Heart left ventricle (tissue), 13 donors: Measurements from ENCODE around the gene LPCAT1.

Experiments
- POLR2A ChIP-seq, 2 donors: fragments of 450-650 bp; IDR thresholded peaks; one replicate each; pipeline ENCODE4 v1.6.1; 2017; ENCODE audit warnings: antibody characterized with exemption in 2 of 2, mild to moderate bottlenecking in 2 of 2, moderate library complexity in 2 of 2
- TF ChIP-seq, protein P1 (sequence below), 12 donors: fragments of 200-600 bp; sonication (generic) in 4 of 12; IDR thresholded peaks; one replicate each; pipeline versions ENCODE4 v1.5.0 to v1.8.0; 2018 to 2022; ENCODE audit warnings: antibody characterized with exemption in 12 of 12, mild to moderate bottlenecking in 5 of 12
- donor health status: ischemic (EF 13 %, LVEDD 7.1; RV severe dilation, severe dysfunction).
- donor health status: DM: no; HTN: yes; CAD: no.
- donor health status: DM: no; HTN: no; CAD: no.
- donor health status: ischemic (EF 25% LVEDD 6.9; RV normal size, moderate dysfunction).
- donor health status: ischemic (EF 25% LVEDD 5.7; RV mildly dilated, moderate dysfunction).
- donor health status: ischemic (EF 35%, LVEDD 5.7; RV mildly dilated, moderate dysfunction).
- donor health status: nonischemic (EF 11% LVEDD 7.7; RV severe dilation, severe dysfunction).
- donor health status: DM: yes; HTN: yes; CAD: no.
- donor health status: PGD.
- donor health status: ischemic (EF 29% LVEDD 5.4; RV normal size, mild dysfunction).
- donor health status: nonischemic (EF 23%, LVEDD 6.1; RV moderate dilation, normal function).

DNA sequence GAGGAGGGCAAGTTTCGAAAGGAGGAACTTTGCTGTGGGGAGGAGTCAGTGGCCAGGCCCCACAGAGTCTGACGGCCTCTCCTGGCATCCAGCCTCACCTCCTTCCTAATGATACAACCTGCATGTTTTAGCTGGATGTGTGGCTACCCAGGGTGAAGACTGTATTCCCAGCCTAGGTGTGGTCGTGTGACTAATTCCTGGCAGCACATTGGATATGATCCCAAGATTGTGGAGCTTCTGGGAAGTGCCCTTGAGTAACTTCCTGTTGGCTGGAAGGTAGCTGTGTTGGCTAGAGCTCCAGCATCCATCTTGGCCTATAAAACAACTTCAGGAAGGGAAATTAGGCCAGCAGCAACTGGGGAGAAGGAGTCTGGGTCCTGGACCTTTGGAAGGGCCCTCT, 19.0 kb upstream of the LPCAT1 start:
- TF ChIP-seq, protein P1, sequence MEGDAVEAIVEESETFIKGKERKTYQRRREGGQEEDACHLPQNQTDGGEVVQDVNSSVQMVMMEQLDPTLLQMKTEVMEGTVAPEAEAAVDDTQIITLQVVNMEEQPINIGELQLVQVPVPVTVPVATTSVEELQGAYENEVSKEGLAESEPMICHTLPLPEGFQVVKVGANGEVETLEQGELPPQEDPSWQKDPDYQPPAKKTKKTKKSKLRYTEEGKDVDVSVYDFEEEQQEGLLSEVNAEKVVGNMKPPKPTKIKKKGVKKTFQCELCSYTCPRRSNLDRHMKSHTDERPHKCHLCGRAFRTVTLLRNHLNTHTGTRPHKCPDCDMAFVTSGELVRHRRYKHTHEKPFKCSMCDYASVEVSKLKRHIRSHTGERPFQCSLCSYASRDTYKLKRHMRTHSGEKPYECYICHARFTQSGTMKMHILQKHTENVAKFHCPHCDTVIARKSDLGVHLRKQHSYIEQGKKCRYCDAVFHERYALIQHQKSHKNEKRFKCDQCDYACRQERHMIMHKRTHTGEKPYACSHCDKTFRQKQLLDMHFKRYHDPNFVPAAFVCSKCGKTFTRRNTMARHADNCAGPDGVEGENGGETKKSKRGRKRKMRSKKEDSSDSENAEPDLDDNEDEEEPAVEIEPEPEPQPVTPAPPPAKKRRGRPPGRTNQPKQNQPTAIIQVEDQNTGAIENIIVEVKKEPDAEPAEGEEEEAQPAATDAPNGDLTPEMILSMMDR (IDR thresholded peaks at IDR 0.05), result no peak
- TF ChIP-seq POLR2A (IDR thresholded peaks at IDR 0.05), result no peak
